ENCODE data around the gene D2HGDH. TPM values are rescaled to one million over a fixed set of nuclear protein-coding genes. Genes with fewer than 3 reads are reported as not detected.

D2HGDH gene
- total RNA-seq, 3 donors from 2014 or later = 52.2 to 88.6 (median 63.0) TPM

DNA sequence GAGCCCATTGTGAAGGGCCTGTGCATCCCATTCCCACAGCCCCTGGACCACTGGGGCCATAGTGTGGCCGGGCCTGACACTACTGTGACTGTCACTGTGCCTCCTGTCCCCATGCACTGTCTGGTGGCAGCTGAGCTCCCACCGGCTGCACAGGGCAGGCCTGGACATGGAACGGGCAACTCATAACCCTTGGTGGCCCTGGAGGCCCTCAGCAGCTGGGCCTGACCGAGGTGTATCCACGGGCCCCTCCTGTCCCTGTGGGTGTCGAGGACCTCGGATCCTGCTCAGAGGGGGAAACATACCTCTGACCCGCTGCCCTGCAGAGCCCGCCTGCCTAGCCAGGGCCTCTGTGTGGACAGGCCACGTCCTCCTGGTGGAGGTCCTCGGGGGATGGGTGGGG, 34.4 kb downstream of the D2HGDH start:
- Histone ChIP-seq H3K9me3 (no peaks in the 10 kb centered on the region), H3K4me3 (no peak overlapping the region), H3K36me3 (ENCODE audit: low read depth) (no peaks in the 10 kb centered on the region), H3K4me1 (ENCODE audit: low read depth) (peaks cover 8% of the 10 kb centered on the region)
- DNase-seq (peak in 2 of 3 donors; percentile 14 to 32), ATAC-seq (no peak)
- TF ChIP-seq, protein P1, sequence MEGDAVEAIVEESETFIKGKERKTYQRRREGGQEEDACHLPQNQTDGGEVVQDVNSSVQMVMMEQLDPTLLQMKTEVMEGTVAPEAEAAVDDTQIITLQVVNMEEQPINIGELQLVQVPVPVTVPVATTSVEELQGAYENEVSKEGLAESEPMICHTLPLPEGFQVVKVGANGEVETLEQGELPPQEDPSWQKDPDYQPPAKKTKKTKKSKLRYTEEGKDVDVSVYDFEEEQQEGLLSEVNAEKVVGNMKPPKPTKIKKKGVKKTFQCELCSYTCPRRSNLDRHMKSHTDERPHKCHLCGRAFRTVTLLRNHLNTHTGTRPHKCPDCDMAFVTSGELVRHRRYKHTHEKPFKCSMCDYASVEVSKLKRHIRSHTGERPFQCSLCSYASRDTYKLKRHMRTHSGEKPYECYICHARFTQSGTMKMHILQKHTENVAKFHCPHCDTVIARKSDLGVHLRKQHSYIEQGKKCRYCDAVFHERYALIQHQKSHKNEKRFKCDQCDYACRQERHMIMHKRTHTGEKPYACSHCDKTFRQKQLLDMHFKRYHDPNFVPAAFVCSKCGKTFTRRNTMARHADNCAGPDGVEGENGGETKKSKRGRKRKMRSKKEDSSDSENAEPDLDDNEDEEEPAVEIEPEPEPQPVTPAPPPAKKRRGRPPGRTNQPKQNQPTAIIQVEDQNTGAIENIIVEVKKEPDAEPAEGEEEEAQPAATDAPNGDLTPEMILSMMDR (IDR thresholded peaks at IDR 0.05) = no peak
- intact Hi-C loops (cut with DNase I, micrococcal nuclease) = no loop called here

- Histone ChIP-seq H3K36me3 (ENCODE audit: low read depth) (no peaks in the 10 kb centered on the region), H3K9me3 (no peaks in the 10 kb centered on the region), H3K4me3 (no peak overlapping the region), H3K4me1 (ENCODE audit: low read depth) (peaks cover 10% of the 10 kb centered on the region)
- intact Hi-C loops (cut with DNase I, micrococcal nuclease) = no loop called here
- TF ChIP-seq, protein P1 (IDR thresholded peaks at IDR 0.05) = no peak
- no peak for ATAC-seq
- DNase-seq = peak in 1 of 3 donors; percentile 31
Observed at GRCh38 chr2:241769819-241770184, 35.4 kb downstream of the D2HGDH start.

- Histone ChIP-seq H3K4me1 (ENCODE audit: low read depth) (peaks cover 15% of the 10 kb centered on the region), H3K4me3 (no peak overlapping the region), H3K36me3 (ENCODE audit: low read depth) (no peaks in the 10 kb centered on the region), H3K9me3 (no peaks in the 10 kb centered on the region)
- intact Hi-C loops (cut with DNase I, micrococcal nuclease) = no loop called here
- ATAC-seq (no peak), DNase-seq (peak in 2 of 3 donors; percentile 26 to 52)
- TF ChIP-seq, protein P1 (IDR thresholded peaks at IDR 0.05) = no peak
Observed at GRCh38 chr2:241770185-241770935, 35.9 kb downstream of the D2HGDH start.

DNA sequence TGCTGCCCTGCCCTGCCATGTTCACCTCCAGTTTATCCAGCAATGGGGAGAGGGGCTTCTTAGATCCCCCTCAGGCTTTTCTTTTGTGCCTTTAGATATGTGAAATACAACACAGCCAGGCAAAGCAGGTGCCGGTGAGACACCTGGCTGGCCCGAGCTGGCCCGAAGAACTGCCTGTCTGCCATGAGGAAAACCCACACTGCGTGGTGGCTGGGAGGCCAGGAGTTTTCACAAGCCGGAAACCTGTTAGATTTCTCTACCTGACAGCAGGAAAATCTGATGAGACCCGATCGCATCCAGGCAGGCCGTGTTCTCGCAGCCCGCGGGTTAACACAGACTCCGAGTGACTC, 36.5 kb downstream of the D2HGDH start:
- H3K9me3 ChIP-seq = no peaks in the 10 kb centered on the region
- ATAC-seq = no peak
- no peaks in the 10 kb centered on the region for H3K36me3 ChIP-seq (ENCODE audit: low read depth)
- no peak for DNase-seq
- TF ChIP-seq, protein P1 (IDR thresholded peaks at IDR 0.05) = no peak
- H3K4me3 ChIP-seq = no peak overlapping the region
- intact Hi-C loops (cut with DNase I, micrococcal nuclease) = no loop called here
- peaks cover 18% of the 10 kb centered on the region for H3K4me1 ChIP-seq (ENCODE audit: low read depth)

DNA sequence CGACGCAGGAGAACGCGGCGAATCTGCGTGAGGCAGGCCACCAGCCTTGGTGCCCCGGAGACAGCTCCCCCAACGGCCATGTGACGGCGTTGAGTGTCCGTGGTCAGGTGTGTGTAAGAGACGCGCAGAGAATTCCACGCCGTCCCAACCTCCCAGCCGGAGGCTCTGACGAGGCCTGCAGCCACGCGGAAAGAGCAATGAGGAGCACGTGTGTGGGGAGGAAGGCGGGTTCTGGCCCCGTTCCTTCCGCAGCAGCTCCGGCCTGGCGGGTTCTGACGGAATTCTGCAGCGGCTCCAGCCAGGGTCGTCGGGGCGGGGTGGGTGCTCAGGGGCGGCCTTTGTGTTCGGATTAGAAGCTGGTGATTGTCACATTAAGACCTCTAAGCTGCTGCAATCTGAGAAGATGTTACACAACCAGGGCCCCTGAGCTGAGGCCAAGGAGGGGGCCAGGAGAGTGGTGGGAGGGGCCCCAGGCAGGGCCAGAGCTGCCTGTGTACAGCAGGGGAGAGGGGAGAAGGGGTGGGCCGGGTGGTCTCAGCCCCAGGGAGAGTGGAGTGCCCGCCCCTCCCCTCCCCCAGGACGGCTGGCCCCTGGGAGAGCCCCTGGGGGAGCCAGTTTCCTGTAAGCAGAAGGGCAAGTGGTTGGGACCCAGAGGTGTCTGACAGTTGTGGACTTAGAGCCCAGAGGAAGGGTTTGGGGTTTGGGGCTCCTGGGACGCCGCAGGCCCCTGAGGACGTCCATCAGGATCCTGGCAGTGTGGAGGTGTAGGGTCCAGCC, 37.0 kb downstream of the D2HGDH start:
- H3K9me3 ChIP-seq = no peaks in the 10 kb centered on the region
- H3K4me1 ChIP-seq (ENCODE audit: low read depth) = peaks cover 20% of the 10 kb centered on the region
- DNase-seq = peak in 2 of 3 donors; percentile 42 to 60
- no peak overlapping the region for H3K4me3 ChIP-seq
- intact Hi-C loops (cut with DNase I, micrococcal nuclease) = no loop called here
- ATAC-seq = no peak
- no peaks in the 10 kb centered on the region for H3K36me3 ChIP-seq (ENCODE audit: low read depth)
- TF ChIP-seq, protein P1 (IDR thresholded peaks at IDR 0.05) = no peak
